ENCODE data around the gene SUMF2. TPM values are rescaled to one million over a fixed set of nuclear protein-coding genes. Genes with fewer than 3 reads are reported as not detected.
"Not testable (repeated sequence)": the region's sequence is repeated elsewhere in the genome, so short reads cannot be mapped to it uniquely, and the experiment has no call there.

The SUMF2 gene
- total RNA-seq, 1 donor from 2014 or later, result 103 TPM

- Mint-ChIP-seq H3K9me3 (no peaks in the 10 kb centered on the region), H3K4me3 (no peak overlapping the region), H3K27ac (no peak overlapping the region), H3K27me3 (no peaks in the 10 kb centered on the region), H3K4me1 (peaks cover 4% of the 10 kb centered on the region), H3K36me3 (ENCODE audit: low read depth) (peaks cover 2% of the 10 kb centered on the region)
- DNase-seq (no peak), ATAC-seq (ENCODE audit: low read depth) (no peak)
- intact Hi-C loops (cut with micrococcal nuclease), result no loop called here
- ChIA-PET POLR2A (no interaction called here), CTCF (no interaction called here)
- TF ChIP-seq, protein P1, sequence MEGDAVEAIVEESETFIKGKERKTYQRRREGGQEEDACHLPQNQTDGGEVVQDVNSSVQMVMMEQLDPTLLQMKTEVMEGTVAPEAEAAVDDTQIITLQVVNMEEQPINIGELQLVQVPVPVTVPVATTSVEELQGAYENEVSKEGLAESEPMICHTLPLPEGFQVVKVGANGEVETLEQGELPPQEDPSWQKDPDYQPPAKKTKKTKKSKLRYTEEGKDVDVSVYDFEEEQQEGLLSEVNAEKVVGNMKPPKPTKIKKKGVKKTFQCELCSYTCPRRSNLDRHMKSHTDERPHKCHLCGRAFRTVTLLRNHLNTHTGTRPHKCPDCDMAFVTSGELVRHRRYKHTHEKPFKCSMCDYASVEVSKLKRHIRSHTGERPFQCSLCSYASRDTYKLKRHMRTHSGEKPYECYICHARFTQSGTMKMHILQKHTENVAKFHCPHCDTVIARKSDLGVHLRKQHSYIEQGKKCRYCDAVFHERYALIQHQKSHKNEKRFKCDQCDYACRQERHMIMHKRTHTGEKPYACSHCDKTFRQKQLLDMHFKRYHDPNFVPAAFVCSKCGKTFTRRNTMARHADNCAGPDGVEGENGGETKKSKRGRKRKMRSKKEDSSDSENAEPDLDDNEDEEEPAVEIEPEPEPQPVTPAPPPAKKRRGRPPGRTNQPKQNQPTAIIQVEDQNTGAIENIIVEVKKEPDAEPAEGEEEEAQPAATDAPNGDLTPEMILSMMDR (IDR thresholded peaks at IDR 0.05), result no peak
These were observed 35.0 kb upstream of the SUMF2 start for GRCh38 chr7:56028942-56029630.

DNA sequence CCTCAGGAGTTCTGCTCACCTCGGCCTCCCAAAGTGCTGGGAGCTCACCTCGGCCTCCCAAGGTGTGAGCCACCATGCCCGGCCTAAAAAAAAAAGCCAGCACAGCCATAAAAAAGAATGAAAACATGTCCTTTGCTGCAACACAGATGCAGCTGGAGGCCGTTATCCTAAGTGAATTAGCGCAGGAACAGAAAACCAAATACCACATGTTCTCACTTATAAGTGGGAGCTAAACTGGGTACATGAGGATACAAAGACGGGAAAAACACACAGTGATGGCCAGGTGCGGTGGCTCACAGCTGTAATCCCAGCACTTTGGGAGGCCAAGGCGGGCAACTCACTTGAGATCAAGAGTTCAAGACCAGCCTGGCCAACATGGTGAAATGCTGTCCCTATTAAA is 33.7 kb upstream of the SUMF2 start:
- no peak for ATAC-seq (ENCODE audit: low read depth)
- no peak for DNase-seq
- ChIA-PET POLR2A (no interaction called here), CTCF (no interaction called here)
- H3K27me3 Mint-ChIP-seq, result no peaks in the 10 kb centered on the region
- TF ChIP-seq, protein P1 (IDR thresholded peaks at IDR 0.05), result no peak
- no peak overlapping the region for H3K4me3 Mint-ChIP-seq
- H3K9me3 Mint-ChIP-seq, result no peaks in the 10 kb centered on the region
- no peak overlapping the region for H3K27ac Mint-ChIP-seq
- H3K36me3 Mint-ChIP-seq (ENCODE audit: low read depth), result peaks cover 2% of the 10 kb centered on the region
- peaks cover 4% of the 10 kb centered on the region for H3K4me1 Mint-ChIP-seq
- intact Hi-C loops (cut with micrococcal nuclease), result loop anchor here (5.0 kb wide), 1 partner anchor 78 kb away; the partner anchor contains the start of gene MRPS17

- intact Hi-C loops (cut with micrococcal nuclease), result loop anchor here (5.0 kb wide), 1 partner anchor 79 kb away; the partner anchor contains the start of gene MRPS17
- H3K27ac Mint-ChIP-seq; H3K36me3 Mint-ChIP-seq (ENCODE audit: low read depth); H3K4me1 Mint-ChIP-seq; POLR2A ChIA-PET; H3K9me3 Mint-ChIP-seq; DNase-seq; H3K27me3 Mint-ChIP-seq; H3K4me3 Mint-ChIP-seq; ATAC-seq (ENCODE audit: low read depth); CTCF ChIA-PET: not testable (repeated sequence)
These were observed 32.5 kb upstream of the SUMF2 start for GRCh38 chr7:56031556-56031955.

GRCh38 chr7:56032578-56032977 is 31.5 kb upstream of the SUMF2 start:
- H3K27ac Mint-ChIP-seq; DNase-seq; H3K9me3 Mint-ChIP-seq; H3K27me3 Mint-ChIP-seq; H3K36me3 Mint-ChIP-seq (ENCODE audit: low read depth); ATAC-seq (ENCODE audit: low read depth); H3K4me1 Mint-ChIP-seq; H3K4me3 Mint-ChIP-seq; CTCF ChIA-PET: not testable (repeated sequence)
- POLR2A ChIA-PET, result interaction anchor here (0.7 kb wide), 2 partner anchors 32 to 619 kb away, joined by 5 to 9 read pairs; no protein-coding TSS in a partner anchor
- intact Hi-C loops (cut with micrococcal nuclease), result loop anchor here (5.0 kb wide), 1 partner anchor 80 kb away; the partner anchor contains the start of gene MRPS17

- ChIA-PET CTCF (interaction anchor here (1.2 kb wide), 1 partner anchor 18 kb away, joined by 4 read pairs; no protein-coding TSS in a partner anchor), POLR2A (interaction anchor here (1.2 to 1.8 kb wide), 2 partner anchors 17 to 72 kb away, joined by 3 to 14 read pairs; partner anchors contain the start of genes CCT6A, CHCHD2 and PSPH)
- ATAC-seq (ENCODE audit: low read depth) (peak; percentile 98), DNase-seq (peak; percentile 66)
- Mint-ChIP-seq H3K36me3 (ENCODE audit: low read depth) (peaks cover 2% of the 10 kb centered on the region), H3K27me3 (no peaks in the 10 kb centered on the region), H3K27ac (peak overlapping the region; percentile 68), H3K9me3 (no peaks in the 10 kb centered on the region), H3K4me3 (peak overlapping the region; percentile 84), H3K4me1 (peaks cover 4% of the 10 kb centered on the region)
- intact Hi-C loops (cut with micrococcal nuclease), result loop anchor here (1.0 to 5.0 kb wide), 3 partner anchors 17 to 82 kb away; partner anchors contain the start of genes CCT6A, MRPS17, PSPH and SUMF2
- TF ChIP-seq, protein P1 (IDR thresholded peaks at IDR 0.05), result no peak
These were observed 30.2 kb upstream of the SUMF2 start for GRCh38 chr7:56033671-56034432.

DNA sequence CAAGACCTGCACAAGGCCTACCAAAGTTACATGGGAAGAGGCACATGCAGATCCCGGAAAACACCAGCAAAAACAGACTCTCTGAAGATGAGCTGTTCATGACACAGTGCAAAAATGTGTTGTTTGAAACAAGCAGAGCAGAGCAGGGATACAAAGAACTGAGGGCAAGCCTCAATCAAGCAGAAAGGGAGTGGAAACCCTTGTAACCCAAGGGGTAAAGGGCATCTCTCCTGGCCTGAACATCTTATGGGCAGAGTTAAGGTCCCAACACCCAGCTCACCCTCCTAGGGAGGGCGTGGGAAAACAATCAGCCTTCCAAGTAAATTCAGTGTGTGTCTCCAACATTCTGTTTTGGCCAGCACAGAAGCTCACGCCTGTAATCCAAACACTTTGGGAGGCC is 23.4 kb upstream of the SUMF2 start:
- Mint-ChIP-seq H3K4me1 (no peaks in the 10 kb centered on the region), H3K4me3 (no peak overlapping the region), H3K27ac (no peak overlapping the region), H3K9me3 (no peaks in the 10 kb centered on the region), H3K36me3 (ENCODE audit: low read depth) (peaks cover 2% of the 10 kb centered on the region), H3K27me3 (no peaks in the 10 kb centered on the region)
- CTCF ChIA-PET, result no interaction called here
- DNase-seq (no peak), ATAC-seq (ENCODE audit: low read depth) (no peak)
- POLR2A ChIA-PET, result interaction anchor here (0.6 kb wide), 1 partner anchor 1445 kb away, joined by 3 read pairs; no protein-coding TSS in a partner anchor
- TF ChIP-seq, protein P1 (IDR thresholded peaks at IDR 0.05), result no peak
- intact Hi-C loops (cut with micrococcal nuclease), result no loop called here

GRCh38 chr7:56045758-56046157 is 18.3 kb upstream of the SUMF2 start:
- ATAC-seq (ENCODE audit: low read depth); POLR2A ChIA-PET; H3K4me3 Mint-ChIP-seq; H3K9me3 Mint-ChIP-seq; DNase-seq; H3K4me1 Mint-ChIP-seq; H3K27me3 Mint-ChIP-seq; intact Hi-C loops (cut with micrococcal nuclease); H3K27ac Mint-ChIP-seq; CTCF ChIA-PET; H3K36me3 Mint-ChIP-seq (ENCODE audit: low read depth): not testable (repeated sequence)
